ENCODE results near the gene RAD51B.

DNA sequence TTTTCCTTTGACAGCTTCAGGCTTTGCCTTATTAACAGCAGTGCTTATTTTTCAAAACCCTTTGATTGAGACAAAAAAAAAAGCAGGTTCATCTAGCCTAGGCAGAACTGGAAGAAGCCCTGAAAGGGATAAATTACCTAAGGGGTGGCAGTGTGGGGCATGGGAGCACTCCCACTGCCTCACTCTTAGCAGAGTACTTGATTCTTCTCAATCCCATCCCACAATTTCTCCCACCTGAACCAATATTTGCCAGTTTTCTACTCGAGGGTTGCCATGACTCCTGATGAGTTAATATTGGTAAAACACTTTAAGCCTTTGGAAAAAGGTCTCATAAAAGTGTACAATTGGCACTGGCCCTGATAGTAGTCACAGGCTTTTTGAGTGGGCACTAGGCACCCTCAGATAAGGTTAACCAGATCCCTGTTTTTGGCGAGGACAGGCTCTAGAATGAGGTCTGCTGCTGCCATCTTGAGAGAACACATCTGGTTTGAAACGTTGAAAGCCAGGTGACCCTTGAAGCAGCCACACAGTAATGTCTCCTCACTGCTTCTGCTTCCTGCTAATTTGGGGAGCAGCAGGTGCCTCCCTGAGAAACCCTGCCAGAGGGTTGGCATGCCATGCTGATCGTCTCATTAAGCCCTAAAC is 320.0 kb downstream of the RAD51B start:
- TF ChIP-seq ZBTB38 (CRISPR knock-in tag; IDR thresholded peaks at IDR 0.05) (no peak), SMC3 (IDR thresholded peaks at IDR 0.05; ENCODE audit: low read length) (no peak), TBP (CRISPR knock-in tag; IDR thresholded peaks at IDR 0.05) (no peak), ZNF780A (CRISPR knock-in tag; IDR thresholded peaks at IDR 0.05) (no peak), PHF8 (CRISPR knock-in tag; IDR thresholded peaks at IDR 0.05) (no peak), ZBTB7A (CRISPR knock-in tag; IDR thresholded peaks at IDR 0.05) (no peak), ZNF674 (CRISPR knock-in tag; IDR thresholded peaks at IDR 0.05; ENCODE audit: low read depth) (no peak), DNMT1 (CRISPR knock-in tag; IDR thresholded peaks at IDR 0.05) (no peak), GABPA (IDR thresholded peaks at IDR 0.05; ENCODE audit: low read depth, low read length) (no peak), GABPA (CRISPR knock-in tag; IDR thresholded peaks at IDR 0.05; ENCODE audit: low read depth) (no peak), SETDB1 (CRISPR knock-in tag; IDR thresholded peaks at IDR 0.05; ENCODE audit: borderline replicate concordance) (no peak)
- TF ChIP-seq, protein P1, sequence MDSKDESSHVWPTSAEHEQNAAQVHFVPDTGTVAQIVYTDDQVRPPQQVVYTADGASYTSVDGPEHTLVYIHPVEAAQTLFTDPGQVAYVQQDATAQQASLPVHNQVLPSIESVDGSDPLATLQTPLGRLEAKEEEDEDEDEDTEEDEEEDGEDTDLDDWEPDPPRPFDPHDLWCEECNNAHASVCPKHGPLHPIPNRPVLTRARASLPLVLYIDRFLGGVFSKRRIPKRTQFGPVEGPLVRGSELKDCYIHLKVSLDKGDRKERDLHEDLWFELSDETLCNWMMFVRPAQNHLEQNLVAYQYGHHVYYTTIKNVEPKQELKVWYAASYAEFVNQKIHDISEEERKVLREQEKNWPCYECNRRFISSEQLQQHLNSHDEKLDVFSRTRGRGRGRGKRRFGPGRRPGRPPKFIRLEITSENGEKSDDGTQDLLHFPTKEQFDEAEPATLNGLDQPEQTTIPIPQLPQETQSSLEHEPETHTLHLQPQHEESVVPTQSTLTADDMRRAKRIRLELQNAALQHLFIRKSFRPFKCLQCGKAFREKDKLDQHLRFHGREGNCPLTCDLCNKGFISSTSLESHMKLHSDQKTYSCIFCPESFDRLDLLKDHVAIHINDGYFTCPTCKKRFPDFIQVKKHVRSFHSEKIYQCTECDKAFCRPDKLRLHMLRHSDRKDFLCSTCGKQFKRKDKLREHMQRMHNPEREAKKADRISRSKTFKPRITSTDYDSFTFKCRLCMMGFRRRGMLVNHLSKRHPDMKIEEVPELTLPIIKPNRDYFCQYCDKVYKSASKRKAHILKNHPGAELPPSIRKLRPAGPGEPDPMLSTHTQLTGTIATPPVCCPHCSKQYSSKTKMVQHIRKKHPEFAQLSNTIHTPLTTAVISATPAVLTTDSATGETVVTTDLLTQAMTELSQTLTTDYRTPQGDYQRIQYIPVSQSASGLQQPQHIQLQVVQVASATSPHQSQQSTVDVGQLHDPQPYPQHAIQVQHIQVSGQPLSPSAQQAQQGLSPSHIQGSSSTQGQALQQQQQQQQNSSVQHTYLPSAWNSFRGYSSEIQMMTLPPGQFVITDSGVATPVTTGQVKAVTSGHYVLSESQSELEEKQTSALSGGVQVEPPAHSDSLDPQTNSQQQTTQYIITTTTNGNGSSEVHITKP (CRISPR knock-in tag; IDR thresholded peaks at IDR 0.05; ENCODE audit: low read depth): no peak
- TF ChIP-seq, protein P2, sequence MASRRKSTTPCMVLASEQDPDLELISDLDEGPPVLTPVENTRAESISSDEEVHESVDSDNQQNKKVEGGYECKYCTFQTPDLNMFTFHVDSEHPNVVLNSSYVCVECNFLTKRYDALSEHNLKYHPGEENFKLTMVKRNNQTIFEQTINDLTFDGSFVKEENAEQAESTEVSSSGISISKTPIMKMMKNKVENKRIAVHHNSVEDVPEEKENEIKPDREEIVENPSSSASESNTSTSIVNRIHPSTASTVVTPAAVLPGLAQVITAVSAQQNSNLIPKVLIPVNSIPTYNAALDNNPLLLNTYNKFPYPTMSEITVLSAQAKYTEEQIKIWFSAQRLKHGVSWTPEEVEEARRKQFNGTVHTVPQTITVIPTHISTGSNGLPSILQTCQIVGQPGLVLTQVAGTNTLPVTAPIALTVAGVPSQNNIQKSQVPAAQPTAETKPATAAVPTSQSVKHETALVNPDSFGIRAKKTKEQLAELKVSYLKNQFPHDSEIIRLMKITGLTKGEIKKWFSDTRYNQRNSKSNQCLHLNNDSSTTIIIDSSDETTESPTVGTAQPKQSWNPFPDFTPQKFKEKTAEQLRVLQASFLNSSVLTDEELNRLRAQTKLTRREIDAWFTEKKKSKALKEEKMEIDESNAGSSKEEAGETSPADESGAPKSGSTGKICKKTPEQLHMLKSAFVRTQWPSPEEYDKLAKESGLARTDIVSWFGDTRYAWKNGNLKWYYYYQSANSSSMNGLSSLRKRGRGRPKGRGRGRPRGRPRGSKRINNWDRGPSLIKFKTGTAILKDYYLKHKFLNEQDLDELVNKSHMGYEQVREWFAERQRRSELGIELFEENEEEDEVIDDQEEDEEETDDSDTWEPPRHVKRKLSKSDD (CRISPR knock-in tag; IDR thresholded peaks at IDR 0.05; ENCODE audit: low read depth): no peak
- TF ChIP-seq, protein P3, sequence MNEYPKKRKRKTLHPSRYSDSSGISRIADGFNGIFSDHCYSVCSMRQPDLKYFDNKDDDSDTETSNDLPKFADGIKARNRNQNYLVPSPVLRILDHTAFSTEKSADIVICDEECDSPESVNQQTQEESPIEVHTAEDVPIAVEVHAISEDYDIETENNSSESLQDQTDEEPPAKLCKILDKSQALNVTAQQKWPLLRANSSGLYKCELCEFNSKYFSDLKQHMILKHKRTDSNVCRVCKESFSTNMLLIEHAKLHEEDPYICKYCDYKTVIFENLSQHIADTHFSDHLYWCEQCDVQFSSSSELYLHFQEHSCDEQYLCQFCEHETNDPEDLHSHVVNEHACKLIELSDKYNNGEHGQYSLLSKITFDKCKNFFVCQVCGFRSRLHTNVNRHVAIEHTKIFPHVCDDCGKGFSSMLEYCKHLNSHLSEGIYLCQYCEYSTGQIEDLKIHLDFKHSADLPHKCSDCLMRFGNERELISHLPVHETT (CRISPR knock-in tag; conservative IDR thresholded peaks at IDR 0.05): no peak

Data from HepG2 (cell line).